Uterus (tissue), 4 donors: ENCODE measurements around the gene OPRL1. TPM values are rescaled to one million over a fixed set of nuclear protein-coding genes. Genes with fewer than 3 reads are reported as not detected.

Experiments
- DNase-seq, 2 donors: peaks; one replicate each; pipeline ENCODE4 v3.0.0-alpha.2; 2019 to 2020
- H3K27ac ChIP-seq, 2 donors: fragments of 200-600 bp; sonication (generic); 1 replicate in 1 of 2; 2 replicates in 1 of 2; pipeline ENCODE4 v1.5.1; 2016 to 2018
- H3K27me3 ChIP-seq, 2 donors: fragments of 200-600 bp; sonication (generic); one replicate each; pipeline ENCODE4 v1.5.1; 2018 to 2019; ENCODE audit warnings: control low read depth in 1 of 2
- H3K36me3 ChIP-seq, 2 donors: fragments of 200-600 bp; sonication (generic); one replicate each; pipeline ENCODE4 v1.5.1; 2019; ENCODE audit warnings: control low read depth in 1 of 2
- H3K4me1 ChIP-seq, 2 donors: fragments of 200-600 bp; sonication (generic); one replicate each; pipeline ENCODE4 v1.5.1; 2018 to 2019; ENCODE audit warnings: control low read depth in 1 of 2
- H3K4me3 ChIP-seq, 2 donors: fragments of 200-600 bp; sonication (generic); 1 replicate in 1 of 2; 2 replicates in 1 of 2; pipeline ENCODE4 v1.5.1; 2018 to 2019; ENCODE audit warnings: mild to moderate bottlenecking in 1 of 2
- H3K9me3 ChIP-seq, 2 donors: fragments of 200-600 bp; sonication (generic); one replicate each; pipeline ENCODE4 v1.5.1; 2019; ENCODE audit warnings: control low read depth in 1 of 2
- POLR2A ChIP-seq, 2 donors: fragments of 450-650 bp; IDR thresholded peaks; one replicate each; pipeline ENCODE4 v1.6.1; 2016; ENCODE audit warnings: antibody characterized with exemption in 2 of 2, mild to moderate bottlenecking in 1 of 2, moderate library complexity in 1 of 2
- intact Hi-C: fragments of 100-400 bp; cut with DNase I; formaldehyde crosslinking; loops from one replicate; pipeline ENCODE4 v1.15.1; 2023; ENCODE audit warnings: low total_unique reads
- total RNA-seq, 4 donors: library from RNA; depleted of rRNA in 3 of 4; stranded (reverse); fragments of >200 nt in 3 of 4; gene quantifications; one replicate each; pipeline versions ENCODE4 v1.1.0 to v1.2.4, GENCODE V29; 2014 to 2023
- TF ChIP-seq, protein P1 (sequence below), 4 experiments: fragments of 200-600 bp in 2 of 4; fragments of 450-650 bp in 2 of 4; sonication (generic) in 2 of 4; IDR thresholded peaks; one replicate each; pipeline ENCODE4 v1.5.1; 2016 to 2019; ENCODE audit warnings: antibody characterized with exemption in 4 of 4, mild to moderate bottlenecking in 2 of 4, moderate library complexity in 1 of 4
- donor health status: DM: yes; HTN: yes; CAD: no.

Gene OPRL1
- total RNA-seq, 4 donors from 2014 or later, result 0.51 to 1.9 (median 0.64) TPM; not detected in 1

DNA sequence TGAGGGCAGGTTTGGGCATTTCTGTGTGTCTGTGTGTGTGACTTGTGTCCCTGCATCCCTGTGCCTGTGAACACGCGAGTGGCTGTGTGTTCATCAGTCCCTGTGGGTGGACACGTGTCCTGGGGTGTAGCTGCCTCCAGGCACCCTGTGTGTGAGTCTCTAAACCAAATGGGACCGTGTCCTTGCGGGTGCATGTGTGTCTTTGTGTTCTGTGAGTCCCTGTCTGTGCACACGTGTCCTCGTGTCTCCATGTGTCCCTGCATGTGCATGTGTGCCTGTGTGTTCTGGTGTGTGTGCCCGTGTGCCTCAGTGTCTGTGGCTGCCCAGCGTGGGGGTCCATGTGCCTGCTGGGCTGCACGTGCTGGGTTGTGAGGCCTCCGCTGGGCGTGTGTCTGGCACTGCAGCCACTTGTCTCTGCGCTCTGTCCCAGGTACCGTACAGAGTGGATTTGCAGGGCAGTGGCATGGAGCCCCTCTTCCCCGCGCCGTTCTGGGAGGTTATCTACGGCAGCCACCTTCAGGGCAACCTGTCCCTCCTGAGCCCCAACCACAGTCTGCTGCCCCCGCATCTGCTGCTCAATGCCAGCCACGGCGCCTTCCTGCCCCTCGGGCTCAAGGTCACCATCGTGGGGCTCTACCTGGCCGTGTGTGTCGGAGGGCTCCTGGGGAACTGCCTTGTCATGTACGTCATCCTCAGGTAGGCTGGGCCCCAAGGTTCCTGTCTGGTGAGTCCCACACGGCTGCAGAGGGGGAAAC, 12.6 kb downstream of the OPRL1 start:
- no peak for DNase-seq
- intact Hi-C loops, result no loop called here
- TF ChIP-seq, protein P1, sequence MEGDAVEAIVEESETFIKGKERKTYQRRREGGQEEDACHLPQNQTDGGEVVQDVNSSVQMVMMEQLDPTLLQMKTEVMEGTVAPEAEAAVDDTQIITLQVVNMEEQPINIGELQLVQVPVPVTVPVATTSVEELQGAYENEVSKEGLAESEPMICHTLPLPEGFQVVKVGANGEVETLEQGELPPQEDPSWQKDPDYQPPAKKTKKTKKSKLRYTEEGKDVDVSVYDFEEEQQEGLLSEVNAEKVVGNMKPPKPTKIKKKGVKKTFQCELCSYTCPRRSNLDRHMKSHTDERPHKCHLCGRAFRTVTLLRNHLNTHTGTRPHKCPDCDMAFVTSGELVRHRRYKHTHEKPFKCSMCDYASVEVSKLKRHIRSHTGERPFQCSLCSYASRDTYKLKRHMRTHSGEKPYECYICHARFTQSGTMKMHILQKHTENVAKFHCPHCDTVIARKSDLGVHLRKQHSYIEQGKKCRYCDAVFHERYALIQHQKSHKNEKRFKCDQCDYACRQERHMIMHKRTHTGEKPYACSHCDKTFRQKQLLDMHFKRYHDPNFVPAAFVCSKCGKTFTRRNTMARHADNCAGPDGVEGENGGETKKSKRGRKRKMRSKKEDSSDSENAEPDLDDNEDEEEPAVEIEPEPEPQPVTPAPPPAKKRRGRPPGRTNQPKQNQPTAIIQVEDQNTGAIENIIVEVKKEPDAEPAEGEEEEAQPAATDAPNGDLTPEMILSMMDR (IDR thresholded peaks at IDR 0.05), result no peak
- TF ChIP-seq POLR2A (IDR thresholded peaks at IDR 0.05), result no peak
- Histone ChIP-seq H3K36me3 (no peaks in the 10 kb centered on the region), H3K4me3 (no peak overlapping the region), H3K27me3 (no peaks in the 10 kb centered on the region), H3K9me3 (peaks cover 0 to 4% of the 10 kb centered on the region in 2 donors), H3K4me1 (no peaks in the 10 kb centered on the region), H3K27ac (no peak overlapping the region)

DNA sequence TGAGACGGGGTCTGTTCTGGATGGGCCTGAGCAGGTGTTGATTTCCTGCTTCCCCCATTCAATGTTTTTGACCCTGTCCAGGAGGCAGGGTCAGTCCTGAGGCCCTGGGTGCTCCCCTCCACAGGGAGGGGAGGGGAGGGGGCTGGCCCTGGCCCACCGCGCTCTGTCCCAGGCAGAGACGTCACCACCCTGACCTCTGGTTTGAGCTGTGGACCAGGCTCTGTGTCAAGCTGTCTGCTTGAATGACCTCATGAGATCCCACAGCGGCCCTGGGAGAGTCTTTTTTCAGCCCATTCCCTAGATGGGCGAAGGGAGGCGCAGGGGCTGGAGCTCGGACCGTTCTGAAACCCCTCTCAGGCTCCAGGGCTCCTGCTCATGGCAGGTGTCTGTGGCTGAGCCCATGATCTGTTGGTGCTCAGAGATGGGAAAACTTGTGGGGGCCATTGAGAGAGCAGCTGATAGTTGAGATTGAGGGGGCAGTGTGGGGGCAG, 13.2 kb downstream of the OPRL1 start:
- no peaks in the 10 kb centered on the region for H3K4me1 ChIP-seq
- intact Hi-C loops, result no loop called here
- H3K36me3 ChIP-seq, result no peaks in the 10 kb centered on the region
- no peaks in the 10 kb centered on the region for H3K9me3 ChIP-seq
- no peaks in the 10 kb centered on the region for H3K27me3 ChIP-seq
- H3K4me3 ChIP-seq, result no peak overlapping the region
- no peak for DNase-seq
- H3K27ac ChIP-seq, result no peak overlapping the region
- TF ChIP-seq POLR2A (IDR thresholded peaks at IDR 0.05), result no peak
- TF ChIP-seq, protein P1 (IDR thresholded peaks at IDR 0.05), result no peak

DNA sequence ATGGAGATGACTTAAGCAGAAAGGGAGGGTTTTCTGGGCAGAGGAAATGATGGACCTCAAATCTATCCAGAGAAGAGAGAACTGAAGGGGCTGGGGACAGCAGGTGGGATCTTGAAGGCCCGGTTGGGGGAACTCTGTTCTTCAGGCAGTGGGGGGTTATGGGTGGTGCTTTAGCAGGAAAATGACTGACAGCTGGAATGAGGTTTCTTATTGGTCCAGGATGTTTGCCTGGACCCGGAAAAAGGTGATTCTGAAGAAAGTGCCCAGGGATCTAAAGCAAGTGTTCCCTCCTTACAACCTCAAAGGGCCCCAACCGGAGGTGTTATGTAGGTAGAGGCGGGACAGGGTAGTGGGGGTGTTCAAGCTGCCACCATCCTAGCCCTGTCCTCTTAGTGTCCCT, 15.6 kb downstream of the OPRL1 start:
- no peak for DNase-seq
- H3K36me3 ChIP-seq, result no peaks in the 10 kb centered on the region
- H3K4me1 ChIP-seq, result no peaks in the 10 kb centered on the region
- no peak overlapping the region for H3K27ac ChIP-seq
- H3K9me3 ChIP-seq, result no peaks in the 10 kb centered on the region
- no peaks in the 10 kb centered on the region for H3K27me3 ChIP-seq
- no peak for TF ChIP-seq POLR2A (IDR thresholded peaks at IDR 0.05)
- TF ChIP-seq, protein P1 (IDR thresholded peaks at IDR 0.05), result no peak
- intact Hi-C loops, result no loop called here
- no peak overlapping the region for H3K4me3 ChIP-seq

DNA sequence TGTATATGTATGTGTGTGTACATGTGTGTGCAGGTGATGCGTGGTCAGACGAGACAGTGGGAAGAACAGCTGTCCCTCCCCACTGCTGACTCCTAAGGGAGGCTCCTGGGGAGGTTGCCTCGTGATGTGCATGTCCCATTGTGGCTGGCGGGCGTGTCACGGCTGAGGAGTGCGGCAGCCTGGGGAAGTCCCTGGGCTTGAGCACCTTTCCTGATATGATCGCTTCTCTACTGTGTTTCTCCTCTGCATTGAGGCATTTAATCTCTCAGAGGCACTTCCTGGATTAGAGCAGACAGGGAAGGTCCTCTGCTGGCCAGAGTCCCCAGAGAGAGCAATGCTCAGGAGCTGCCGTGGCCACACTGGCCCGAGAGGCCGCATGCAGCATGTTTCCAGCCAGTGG, 16.0 kb downstream of the OPRL1 start:
- Histone ChIP-seq H3K9me3 (no peaks in the 10 kb centered on the region), H3K4me1 (no peaks in the 10 kb centered on the region), H3K27me3 (no peaks in the 10 kb centered on the region), H3K27ac (no peak overlapping the region), H3K4me3 (no peak overlapping the region), H3K36me3 (no peaks in the 10 kb centered on the region)
- no peak for DNase-seq
- intact Hi-C loops, result no loop called here
- TF ChIP-seq POLR2A (IDR thresholded peaks at IDR 0.05), result no peak

DNA sequence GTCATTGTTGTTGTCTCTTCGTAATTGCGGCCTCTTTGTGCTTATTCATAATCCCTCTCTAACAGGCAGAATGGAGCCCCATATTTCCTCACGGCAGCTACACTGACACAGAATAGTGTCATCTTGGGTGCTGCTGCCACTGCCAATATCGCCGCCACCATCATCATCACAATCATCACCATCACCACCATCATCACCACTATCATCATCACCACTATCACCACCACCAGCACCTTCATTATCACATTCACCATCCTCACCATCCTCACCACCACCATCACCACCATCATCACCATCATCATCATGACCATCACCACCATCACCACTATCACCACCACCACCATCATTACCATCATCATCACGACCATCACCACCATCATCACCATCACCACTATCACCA, 16.7 kb downstream of the OPRL1 start:
- DNase-seq, result no peak
- no peak for TF ChIP-seq POLR2A (IDR thresholded peaks at IDR 0.05)
- TF ChIP-seq, protein P1 (IDR thresholded peaks at IDR 0.05), result no peak
- Histone ChIP-seq H3K9me3 (no peaks in the 10 kb centered on the region), H3K36me3 (no peaks in the 10 kb centered on the region), H3K4me3 (no peak overlapping the region), H3K27me3 (peaks cover 0 to 2% of the 10 kb centered on the region in 2 donors), H3K27ac (no peak overlapping the region), H3K4me1 (no peaks in the 10 kb centered on the region)
- intact Hi-C loops, result no loop called here
